ENCODE results near the gene TSHZ3.

DNA sequence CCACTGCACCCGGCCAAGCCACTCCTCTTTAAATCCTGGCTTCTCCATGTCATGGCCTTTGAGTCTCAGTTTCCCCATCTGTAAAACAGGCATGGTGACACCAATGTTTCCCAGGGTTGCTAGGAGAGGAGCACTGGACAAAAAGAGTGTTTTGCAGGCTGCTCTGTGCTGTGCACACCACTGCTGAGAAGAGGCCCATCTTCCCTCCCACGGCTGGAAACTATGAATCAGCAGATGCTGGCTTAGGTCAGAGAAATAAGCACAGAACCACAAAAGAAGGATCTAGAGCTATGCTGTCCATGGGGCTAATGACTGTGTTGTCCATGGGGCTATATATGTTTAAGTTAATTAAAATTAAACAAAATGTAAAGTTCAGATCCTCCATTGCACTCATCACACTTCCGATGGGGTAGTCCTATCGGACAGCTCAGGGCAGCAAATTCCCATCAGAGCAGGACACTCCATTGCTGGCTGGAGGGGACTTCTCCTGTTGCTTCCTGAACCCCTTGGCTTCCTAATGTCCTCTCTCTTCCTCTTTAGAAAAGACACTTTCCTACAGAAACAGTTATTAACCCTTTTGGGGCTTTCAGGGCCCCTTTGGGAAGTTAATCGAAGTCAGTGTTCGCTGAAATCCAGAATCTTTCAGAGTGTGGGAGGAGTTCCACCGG lies 37.1 kb downstream of the TSHZ3 start:
- TF ChIP-seq, protein P1, sequence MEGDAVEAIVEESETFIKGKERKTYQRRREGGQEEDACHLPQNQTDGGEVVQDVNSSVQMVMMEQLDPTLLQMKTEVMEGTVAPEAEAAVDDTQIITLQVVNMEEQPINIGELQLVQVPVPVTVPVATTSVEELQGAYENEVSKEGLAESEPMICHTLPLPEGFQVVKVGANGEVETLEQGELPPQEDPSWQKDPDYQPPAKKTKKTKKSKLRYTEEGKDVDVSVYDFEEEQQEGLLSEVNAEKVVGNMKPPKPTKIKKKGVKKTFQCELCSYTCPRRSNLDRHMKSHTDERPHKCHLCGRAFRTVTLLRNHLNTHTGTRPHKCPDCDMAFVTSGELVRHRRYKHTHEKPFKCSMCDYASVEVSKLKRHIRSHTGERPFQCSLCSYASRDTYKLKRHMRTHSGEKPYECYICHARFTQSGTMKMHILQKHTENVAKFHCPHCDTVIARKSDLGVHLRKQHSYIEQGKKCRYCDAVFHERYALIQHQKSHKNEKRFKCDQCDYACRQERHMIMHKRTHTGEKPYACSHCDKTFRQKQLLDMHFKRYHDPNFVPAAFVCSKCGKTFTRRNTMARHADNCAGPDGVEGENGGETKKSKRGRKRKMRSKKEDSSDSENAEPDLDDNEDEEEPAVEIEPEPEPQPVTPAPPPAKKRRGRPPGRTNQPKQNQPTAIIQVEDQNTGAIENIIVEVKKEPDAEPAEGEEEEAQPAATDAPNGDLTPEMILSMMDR (IDR thresholded peaks at IDR 0.05), result no peak
- no peak for TF ChIP-seq POLR2A (IDR thresholded peaks at IDR 0.05)

Data from uterus (tissue), 2 donors.